ENCODE data around the gene ITIH4.

- TF ChIP-seq TAF1 (IDR thresholded peaks at IDR 0.05; ENCODE audit: borderline replicate concordance, insufficient read depth, low read length) (no peak), REST (IDR thresholded peaks at IDR 0.05; ENCODE audit: insufficient read depth in 1 of 2, low read depth in 2 of 2, low read length in 2 of 2) (no peak), POLR2AphosphoS5 (IDR thresholded peaks at IDR 0.05; ENCODE audit: low read depth, low read length) (no peak), SIN3A (IDR thresholded peaks at IDR 0.05; ENCODE audit: borderline replicate concordance, insufficient read depth, low read length) (no peak), FOXP2 (optimal IDR thresholded peaks at IDR 0.05; ENCODE audit: borderline replicate concordance, extremely low read depth, extremely low read length, insufficient read depth) (no peak)
Observed at GRCh38 chr3:52810923-52811322, 19.5 kb downstream of the ITIH4 start.

Data from PFSK-1 (cell line).